Calu3 (cell line): ENCODE results near the gene PPP1R13B. TPM values are rescaled to one million over a fixed set of nuclear protein-coding genes. Genes with fewer than 3 reads are reported as not detected.

Experiments used
- BruUV-seq: library from RNA; stranded (reverse); fragments of 400-500 nt; replicated peaks from 2 replicates; lab custom pipeline; 2021; lab: Mats Ljungman, UMichigan
- CTCF ChIA-PET: fragments of 300-600 bp; sonication (Branson Sonifier 250); formaldehyde crosslinking; loops from one replicate; lab custom pipeline; 2022; ENCODE audit warnings: antibody characterized with exemption; lab: Charles Lee
- DNase-seq: peaks from one replicate; pipeline ENCODE4 v3.0.0; 2022
- H3K27ac Mint-ChIP-seq: one replicate; pipeline ENCODE4 v1.8.0; 2022; ENCODE audit warnings: mixed read lengths; ENCODE audit not compliant: unreplicated experiment
- H3K27me3 Mint-ChIP-seq: one replicate; pipeline ENCODE4 v1.8.0; 2022; ENCODE audit warnings: mixed read lengths; ENCODE audit not compliant: unreplicated experiment
- H3K36me3 Mint-ChIP-seq: one replicate; pipeline ENCODE4 v1.8.0; 2022; ENCODE audit warnings: mild to moderate bottlenecking, moderate library complexity, mixed read lengths; ENCODE audit not compliant: insufficient read depth, unreplicated experiment
- H3K4me1 Mint-ChIP-seq: one replicate; pipeline ENCODE4 v1.8.0; 2022; ENCODE audit warnings: mild to moderate bottlenecking, low read depth, mixed read lengths; ENCODE audit not compliant: unreplicated experiment
- H3K4me3 Mint-ChIP-seq: one replicate; pipeline ENCODE4 v1.8.0; 2022; ENCODE audit warnings: mild to moderate bottlenecking, low read depth, moderate library complexity, mixed read lengths; ENCODE audit not compliant: unreplicated experiment
- H3K9me3 Mint-ChIP-seq: one replicate; pipeline ENCODE4 v1.8.0; 2022; ENCODE audit warnings: low read depth, mixed read lengths; ENCODE audit not compliant: unreplicated experiment
- intact Hi-C: fragments of 100-400 bp; cut with micrococcal nuclease; formaldehyde crosslinking; loops from one replicate; pipeline ENCODE4 v1.10.0; 2022; ENCODE audit not compliant: unreplicated experiment
- total RNA-seq: library from RNA; stranded (reverse); gene quantifications from 2 replicates; pipeline ENCODE4 v1.2.3, GENCODE V29; 2022
- TF ChIP-seq, protein P1 (sequence below): fragments of 200-600 bp; IDR thresholded peaks from one replicate; pipeline ENCODE4 v1.8.0; 2022; ENCODE audit warnings: antibody characterized with exemption; ENCODE audit not compliant: unreplicated experiment

Gene PPP1R13B
- total RNA-seq, 1 experiment from 2014 or later: 27.7 TPM

DNA sequence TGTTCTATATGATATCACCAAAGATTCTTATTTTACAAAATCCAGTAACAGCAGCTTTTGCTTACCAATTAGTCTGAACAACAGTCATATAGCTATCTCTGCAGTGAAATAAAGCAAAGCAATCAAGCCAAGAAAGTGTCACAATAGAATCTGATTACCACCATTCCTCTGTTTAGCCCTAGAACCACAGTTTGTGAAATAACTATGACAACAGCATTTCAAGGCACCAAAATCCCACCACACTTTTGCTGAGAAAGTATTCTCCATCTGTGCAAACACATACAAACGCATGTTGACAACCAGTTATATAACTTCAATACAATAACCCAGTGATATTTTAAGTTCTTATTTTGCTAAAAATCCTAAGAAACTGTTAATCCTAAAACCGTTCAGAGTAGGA, 7.4 kb downstream of the PPP1R13B start:
- no peak overlapping the region for H3K4me3 Mint-ChIP-seq
- BruUV-seq: no TSS peak
- H3K9me3 Mint-ChIP-seq: no peaks in the 10 kb centered on the region
- no peak overlapping the region for H3K27ac Mint-ChIP-seq
- intact Hi-C loops: no loop called here
- no peaks in the 10 kb centered on the region for H3K36me3 Mint-ChIP-seq
- no peak for DNase-seq
- TF ChIP-seq, protein P1, sequence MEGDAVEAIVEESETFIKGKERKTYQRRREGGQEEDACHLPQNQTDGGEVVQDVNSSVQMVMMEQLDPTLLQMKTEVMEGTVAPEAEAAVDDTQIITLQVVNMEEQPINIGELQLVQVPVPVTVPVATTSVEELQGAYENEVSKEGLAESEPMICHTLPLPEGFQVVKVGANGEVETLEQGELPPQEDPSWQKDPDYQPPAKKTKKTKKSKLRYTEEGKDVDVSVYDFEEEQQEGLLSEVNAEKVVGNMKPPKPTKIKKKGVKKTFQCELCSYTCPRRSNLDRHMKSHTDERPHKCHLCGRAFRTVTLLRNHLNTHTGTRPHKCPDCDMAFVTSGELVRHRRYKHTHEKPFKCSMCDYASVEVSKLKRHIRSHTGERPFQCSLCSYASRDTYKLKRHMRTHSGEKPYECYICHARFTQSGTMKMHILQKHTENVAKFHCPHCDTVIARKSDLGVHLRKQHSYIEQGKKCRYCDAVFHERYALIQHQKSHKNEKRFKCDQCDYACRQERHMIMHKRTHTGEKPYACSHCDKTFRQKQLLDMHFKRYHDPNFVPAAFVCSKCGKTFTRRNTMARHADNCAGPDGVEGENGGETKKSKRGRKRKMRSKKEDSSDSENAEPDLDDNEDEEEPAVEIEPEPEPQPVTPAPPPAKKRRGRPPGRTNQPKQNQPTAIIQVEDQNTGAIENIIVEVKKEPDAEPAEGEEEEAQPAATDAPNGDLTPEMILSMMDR: no peak
- H3K4me1 Mint-ChIP-seq: no peaks in the 10 kb centered on the region
- CTCF ChIA-PET: no interaction called here
- H3K27me3 Mint-ChIP-seq: no peaks in the 10 kb centered on the region

DNA sequence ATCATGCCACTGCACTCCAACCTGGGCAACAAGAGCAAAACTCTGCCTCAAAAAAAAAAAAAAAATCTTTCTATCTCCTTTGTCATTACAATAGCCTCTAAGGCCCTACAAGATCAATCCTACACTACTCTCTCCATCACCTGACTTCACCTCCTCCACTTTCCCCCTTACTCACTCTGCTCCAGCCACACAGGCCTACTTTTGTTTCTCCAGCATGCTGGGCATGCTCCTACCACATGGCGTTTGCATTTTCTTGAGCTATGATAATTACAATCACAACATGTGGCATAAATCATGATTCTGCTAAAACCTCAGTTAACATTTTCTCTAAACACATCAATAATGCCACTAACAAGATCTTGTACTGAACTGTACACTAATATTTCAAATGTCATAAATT, 7.8 kb downstream of the PPP1R13B start:
- no peaks in the 10 kb centered on the region for H3K27me3 Mint-ChIP-seq
- H3K36me3 Mint-ChIP-seq: no peaks in the 10 kb centered on the region
- no peak for DNase-seq
- TF ChIP-seq, protein P1: no peak
- BruUV-seq: no TSS peak
- CTCF ChIA-PET: no interaction called here
- no peaks in the 10 kb centered on the region for H3K9me3 Mint-ChIP-seq
- no peak overlapping the region for H3K4me3 Mint-ChIP-seq
- no peak overlapping the region for H3K27ac Mint-ChIP-seq
- intact Hi-C loops: no loop called here
- no peaks in the 10 kb centered on the region for H3K4me1 Mint-ChIP-seq

DNA sequence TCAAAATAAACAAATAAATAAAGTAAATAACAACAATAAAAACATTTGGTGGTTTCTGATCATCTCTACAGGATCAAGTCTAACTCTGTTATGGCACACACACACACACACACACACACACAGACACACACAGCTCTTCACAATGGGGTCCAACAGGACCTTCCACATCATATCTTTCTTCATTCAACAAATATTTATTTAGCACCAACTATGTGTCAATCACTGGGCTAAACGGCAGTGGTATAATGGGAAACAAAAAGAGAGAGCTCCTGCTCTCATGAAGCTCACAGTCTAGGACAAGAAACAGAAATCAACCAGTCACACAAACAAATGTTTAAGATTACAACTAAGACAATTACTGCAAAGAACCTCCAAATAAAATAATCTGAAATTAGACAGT, 9.3 kb downstream of the PPP1R13B start:
- H3K27ac Mint-ChIP-seq: no peak overlapping the region
- intact Hi-C loops: no loop called here
- H3K9me3 Mint-ChIP-seq: no peaks in the 10 kb centered on the region
- no peak overlapping the region for H3K4me3 Mint-ChIP-seq
- no peaks in the 10 kb centered on the region for H3K36me3 Mint-ChIP-seq
- TF ChIP-seq, protein P1: no peak
- peaks cover 9% of the 10 kb centered on the region for H3K4me1 Mint-ChIP-seq
- H3K27me3 Mint-ChIP-seq: no peaks in the 10 kb centered on the region
- BruUV-seq: no TSS peak
- CTCF ChIA-PET: no interaction called here
- no peak for DNase-seq

DNA sequence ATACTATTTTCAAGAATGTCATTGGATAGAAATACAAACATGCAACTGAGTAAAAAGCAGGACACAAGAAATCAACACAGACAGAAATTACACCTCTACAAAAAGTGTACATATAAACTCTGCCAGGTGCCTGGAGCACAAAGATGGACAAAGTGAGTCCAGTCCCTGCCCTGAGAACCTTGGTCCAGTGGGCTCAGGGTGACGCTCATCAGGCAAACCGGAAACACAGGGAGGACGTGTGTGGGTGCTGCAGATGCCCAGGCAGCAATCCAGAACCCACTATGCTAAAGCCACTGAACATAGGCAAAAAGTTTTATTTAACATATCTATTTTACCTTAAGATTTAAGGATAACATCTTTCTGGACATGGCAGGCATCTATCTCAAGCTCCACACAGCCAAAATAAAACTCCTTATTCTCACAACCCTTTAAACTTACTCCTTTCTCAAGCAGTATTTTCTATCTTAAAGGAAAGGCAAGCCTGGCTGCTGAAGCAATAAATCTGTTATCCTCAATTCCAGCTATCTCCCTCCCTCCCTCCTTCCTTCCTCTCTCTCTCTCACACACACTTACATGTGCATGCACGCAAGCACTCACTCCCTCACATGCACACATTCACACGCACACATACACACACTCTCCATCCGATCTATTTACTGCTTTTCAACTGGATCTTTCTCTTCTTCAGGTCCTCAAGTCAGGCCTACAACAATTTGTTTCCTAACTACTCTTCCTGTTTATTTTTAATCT, 10.2 kb downstream of the PPP1R13B start:
- H3K27ac Mint-ChIP-seq: no peak overlapping the region
- H3K9me3 Mint-ChIP-seq: no peaks in the 10 kb centered on the region
- CTCF ChIA-PET: no interaction called here
- peaks cover 9% of the 10 kb centered on the region for H3K4me1 Mint-ChIP-seq
- no peaks in the 10 kb centered on the region for H3K36me3 Mint-ChIP-seq
- no peak overlapping the region for H3K4me3 Mint-ChIP-seq
- intact Hi-C loops: no loop called here
- H3K27me3 Mint-ChIP-seq: no peaks in the 10 kb centered on the region
- no TSS peak for BruUV-seq
- TF ChIP-seq, protein P1: no peak
- DNase-seq: no peak
